GM11168 (cell line): ENCODE measurements around the gene DNMT3A.

Source experiments
- in situ Hi-C: fragments of 300-500 bp; cut with MboI; formaldehyde crosslinking; loops from one replicate; pipeline ENCODE4 v1.12.0; 2022; ENCODE audit warnings: low sequenced_read_pairs; ENCODE audit not compliant: unreplicated experiment

Gene DNMT3A

DNA sequence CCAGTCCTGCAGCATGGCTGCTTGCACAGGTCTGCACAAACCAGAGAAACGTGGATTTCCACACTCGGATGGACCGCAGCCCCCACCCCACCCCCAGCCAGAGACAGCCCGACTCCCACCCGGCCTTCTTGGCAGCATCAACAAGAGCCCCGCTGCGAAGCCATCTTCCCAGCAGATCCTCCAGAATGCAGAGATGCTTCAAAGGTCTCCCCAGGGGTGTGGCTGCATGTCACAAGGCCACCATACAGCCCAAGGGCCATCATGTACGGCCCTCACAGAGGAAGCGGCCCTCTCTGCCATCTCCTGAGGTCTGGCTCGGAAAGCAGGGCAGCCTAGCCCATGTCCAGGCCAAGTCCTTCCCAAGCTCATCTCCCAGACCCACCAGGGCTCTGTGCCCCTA is 11.5 kb downstream of the DNMT3A start:
- in situ Hi-C loops: no loop called here

DNA sequence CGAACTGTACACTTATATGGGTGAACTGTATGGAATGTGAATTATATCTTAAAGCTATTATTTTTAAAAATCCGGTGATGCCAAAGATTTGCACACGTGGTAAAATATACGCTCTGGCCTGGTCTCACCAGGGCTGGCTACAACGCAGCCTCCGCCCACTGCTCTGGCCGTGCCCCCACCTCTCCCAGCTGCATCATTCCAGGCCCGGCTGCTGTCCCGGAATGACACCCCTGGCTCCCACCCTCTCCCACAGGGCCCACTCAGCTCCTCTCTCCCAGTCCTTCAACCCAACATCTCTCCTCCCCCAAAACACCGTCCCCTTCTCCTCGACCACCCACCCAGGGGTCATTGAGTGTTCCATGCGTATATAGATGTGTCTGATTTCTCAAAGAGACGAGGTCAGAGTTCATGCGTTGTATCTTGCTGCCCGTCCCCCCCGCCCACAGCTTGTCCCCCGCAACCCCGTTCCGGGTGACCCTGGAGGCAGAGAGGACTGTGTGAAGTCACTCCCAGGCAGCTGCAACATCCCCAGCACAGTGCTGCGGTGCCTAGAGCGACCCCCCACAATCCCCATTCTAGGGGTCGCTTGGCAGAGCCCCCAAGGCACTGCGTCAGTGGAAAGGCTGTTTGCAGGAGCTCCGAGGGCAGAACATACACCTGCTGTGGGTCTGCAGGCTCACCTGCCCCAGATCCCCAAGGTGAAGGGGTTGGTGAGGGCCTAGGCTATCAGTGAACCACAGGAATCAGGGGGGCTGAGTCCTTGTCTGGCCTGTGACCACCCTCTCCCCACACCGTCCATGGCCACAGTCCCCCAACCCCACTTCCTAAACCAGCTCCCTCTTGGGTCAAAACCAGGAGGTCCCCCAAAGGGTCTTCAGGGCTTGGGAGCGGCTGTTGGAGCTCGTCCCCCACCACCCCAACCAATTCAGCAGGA is 13.3 kb downstream of the DNMT3A start:
- in situ Hi-C loops: no loop called here

DNA sequence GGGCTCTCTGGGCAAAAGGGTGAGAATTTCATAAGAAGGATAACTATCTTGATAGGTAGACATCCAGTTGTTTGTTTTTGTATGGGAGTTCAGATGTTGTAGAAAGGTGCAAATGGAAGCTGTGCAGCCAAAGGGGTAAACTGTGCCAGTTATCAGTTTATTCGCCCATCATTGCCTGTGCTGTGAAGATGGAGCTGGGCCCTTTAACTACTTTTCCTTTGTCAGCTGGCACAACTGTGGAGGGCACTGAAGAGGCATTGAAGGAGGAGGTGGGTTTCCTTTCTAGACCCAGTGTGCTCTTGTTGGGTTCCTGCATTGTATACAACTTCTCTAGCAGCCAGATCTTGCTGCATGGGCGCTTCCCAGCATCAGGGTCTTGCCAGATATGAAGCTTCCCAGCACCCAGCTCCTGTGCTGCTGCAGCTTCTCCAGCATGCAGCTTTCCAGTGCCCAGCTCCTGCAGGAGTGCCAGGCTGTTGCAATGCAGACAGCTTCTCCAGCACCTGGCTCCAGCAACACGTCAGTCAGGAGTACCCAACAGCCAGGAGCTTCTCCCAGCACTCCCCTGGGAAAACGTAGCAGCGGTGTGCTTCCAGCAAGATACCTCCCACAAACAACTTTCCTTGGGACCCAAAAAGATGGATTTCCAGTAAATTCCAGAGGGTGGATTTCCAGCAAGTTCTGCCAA is 15.3 kb downstream of the DNMT3A start:
- in situ Hi-C loops: no loop called here

DNA sequence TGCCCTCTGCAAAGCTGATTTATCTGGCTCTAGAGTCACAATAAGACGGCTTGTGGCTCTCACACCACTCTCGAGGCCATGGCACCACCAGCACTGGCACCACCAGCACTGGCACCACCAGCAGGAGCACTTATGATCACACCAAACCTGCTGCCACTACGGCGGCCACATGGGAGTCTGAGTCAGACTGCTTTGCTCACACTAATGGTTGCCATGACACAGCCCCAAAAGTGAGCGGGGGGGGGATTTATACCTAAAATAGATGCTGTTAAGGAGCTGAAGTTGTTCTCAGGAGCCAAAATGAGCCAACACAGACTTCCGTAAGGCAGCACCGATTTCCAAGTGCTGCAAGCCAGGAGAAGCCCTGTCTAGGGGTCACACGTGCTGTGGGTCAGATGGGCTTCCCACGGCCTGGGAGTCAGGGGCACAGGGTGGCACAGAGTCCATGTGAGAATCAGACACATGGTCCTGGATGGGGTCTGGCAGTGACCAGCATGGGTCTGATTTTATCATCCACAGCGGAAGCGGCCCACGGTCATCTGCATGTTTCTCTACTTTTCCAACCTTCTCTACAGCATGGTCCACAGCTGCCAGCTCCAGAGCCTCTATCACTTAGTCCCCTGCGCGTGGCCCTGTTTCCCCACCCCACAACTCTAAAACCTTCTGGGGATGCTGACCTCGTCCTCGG is 16.7 kb downstream of the DNMT3A start:
- in situ Hi-C loops: no loop called here

DNA sequence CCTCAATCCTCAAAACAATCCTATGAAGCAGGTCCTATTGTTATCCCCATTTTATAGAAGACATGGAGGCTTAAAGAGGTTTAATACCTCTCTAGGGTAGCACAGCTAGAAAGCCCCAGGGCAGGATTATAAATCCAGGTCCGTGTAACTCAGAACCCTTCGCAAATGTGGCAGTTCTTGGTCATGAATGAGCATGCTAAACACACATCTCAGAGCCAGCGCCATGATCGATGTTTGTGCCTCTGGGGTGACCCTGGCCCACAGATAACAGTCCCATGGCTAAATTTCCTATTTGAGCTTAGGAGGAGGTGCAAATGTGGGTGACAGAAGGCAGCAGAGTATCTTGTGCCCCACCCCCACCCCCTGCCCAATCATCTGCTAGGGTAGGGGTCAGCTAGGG is 17.5 kb downstream of the DNMT3A start:
- in situ Hi-C loops: no loop called here

DNA sequence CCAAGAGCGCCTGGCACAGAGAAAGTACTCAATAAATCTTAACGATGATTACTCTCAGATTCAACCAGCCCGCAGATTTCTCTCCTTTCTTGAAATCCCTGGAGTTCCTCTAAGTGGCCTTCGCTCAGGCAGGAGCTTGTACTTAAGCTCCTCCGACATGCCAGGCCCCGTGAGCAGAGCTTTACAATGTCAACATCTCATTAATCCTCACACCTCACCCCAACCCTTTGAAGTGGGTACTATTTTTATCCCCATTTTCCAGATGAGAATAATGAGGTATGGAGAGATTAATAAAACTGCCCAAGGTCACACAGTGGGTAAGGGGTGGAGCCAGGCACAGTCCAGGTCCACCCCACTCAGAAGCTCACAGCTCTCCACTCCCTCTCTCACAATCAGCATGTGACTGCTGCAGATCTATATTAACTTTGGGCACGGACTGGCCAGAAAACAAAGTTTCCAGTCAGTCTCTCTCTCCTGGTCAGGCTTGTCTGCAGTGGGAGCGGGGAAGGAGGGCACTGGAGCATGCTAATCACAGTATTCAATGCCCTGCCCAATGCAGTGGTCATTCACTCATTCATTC is 18.0 kb downstream of the DNMT3A start:
- in situ Hi-C loops: no loop called here

DNA sequence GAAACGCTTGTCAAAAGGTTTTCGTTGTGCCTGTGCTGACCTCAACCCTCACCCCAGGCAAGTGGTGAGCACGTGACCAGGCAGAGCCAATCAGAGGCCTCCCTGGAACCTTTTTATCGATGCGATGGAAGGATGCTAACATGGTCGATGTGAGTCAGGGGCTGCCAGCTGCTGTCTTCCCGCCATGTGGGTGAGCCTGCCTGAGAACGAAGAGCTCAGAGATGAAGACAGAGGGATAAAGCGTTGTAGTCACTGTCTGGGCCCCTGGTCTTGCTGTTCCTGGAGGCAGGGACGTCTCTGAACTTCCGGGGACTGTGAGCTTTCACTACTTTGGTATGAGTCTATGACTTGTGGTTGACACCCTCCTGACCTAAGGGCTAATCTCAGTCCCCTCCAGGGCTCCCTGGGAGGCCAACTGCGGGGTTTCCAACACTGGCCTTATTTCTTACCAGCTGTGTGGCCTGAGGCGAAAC is 18.6 kb downstream of the DNMT3A start:
- in situ Hi-C loops: no loop called here

DNA sequence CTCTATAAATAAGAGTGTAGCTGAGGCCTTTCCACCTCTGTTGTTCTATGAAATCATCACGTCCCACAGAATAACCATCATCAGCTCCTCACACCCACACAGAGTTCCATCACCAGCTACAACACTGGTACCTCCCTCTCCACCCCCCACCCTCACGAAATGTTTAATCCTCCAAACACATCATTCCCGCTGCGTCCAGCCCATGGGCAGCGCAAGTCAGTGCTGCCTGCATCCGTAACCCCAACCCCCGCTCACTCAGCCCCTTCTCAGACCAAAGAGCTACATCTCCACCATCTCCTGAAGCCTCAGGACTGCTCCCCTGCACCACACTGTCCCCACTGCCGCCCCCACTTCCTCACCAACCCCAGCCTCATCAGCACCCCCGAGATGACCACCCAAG is 19.4 kb downstream of the DNMT3A start:
- in situ Hi-C loops: no loop called here

DNA sequence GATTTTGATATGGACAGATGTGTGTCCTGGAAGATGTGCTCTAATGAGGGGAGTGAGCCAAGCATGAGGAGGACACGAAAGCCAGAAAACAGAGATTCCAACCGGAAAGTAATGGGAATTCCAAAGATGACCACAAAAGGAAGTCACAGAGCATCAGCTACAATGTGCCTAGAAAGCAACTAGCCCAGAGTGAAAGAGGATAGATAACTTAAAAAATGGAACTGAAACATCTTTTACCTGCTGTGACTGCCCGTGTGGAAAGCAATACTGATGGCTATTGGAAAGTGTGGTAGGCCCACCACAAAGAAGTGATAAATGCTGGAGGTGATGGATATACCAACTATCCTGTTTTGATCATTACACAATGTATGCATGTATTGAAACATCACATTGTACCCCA is 21.6 kb downstream of the DNMT3A start:
- in situ Hi-C loops: no loop called here

DNA sequence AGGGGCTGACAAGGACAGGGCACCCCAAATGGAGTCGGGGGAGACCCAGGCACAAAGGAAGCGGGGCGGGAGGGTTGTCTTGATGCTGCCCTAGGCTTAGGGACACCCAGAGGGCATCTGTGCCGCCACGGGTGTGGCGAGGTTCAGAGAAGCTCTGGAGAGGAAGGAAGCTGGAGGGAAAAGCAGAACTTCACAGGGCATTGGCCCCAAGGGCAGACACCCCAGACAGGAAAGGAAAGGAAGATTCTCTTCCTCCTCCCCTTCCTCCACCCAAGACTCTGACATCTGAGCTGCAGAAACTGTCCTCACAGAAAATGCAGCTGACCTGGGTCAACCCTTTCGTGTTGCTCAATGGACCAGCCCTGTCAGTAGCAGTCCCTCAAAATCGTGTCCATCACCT is 25.6 kb downstream of the DNMT3A start:
- in situ Hi-C loops: no loop called here

DNA sequence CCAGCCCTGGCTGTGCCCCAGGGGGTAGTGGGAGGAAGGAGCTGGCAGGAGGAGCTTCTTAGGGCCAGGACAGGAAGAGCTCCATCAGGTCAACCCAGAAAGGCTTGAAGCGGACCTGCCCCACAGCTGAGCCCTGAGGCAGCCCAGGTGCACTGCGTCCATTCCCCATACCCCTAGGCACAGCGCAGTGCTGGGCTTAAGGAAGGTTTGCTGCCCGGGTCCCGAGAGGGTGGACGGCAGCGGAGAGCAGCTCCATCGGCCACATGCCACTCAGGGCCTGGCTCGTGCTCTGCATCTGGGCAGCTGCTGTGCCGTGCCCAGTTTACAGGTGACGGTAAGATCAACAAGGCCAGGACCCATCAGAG is 26.4 kb downstream of the DNMT3A start:
- in situ Hi-C loops: no loop called here

DNA sequence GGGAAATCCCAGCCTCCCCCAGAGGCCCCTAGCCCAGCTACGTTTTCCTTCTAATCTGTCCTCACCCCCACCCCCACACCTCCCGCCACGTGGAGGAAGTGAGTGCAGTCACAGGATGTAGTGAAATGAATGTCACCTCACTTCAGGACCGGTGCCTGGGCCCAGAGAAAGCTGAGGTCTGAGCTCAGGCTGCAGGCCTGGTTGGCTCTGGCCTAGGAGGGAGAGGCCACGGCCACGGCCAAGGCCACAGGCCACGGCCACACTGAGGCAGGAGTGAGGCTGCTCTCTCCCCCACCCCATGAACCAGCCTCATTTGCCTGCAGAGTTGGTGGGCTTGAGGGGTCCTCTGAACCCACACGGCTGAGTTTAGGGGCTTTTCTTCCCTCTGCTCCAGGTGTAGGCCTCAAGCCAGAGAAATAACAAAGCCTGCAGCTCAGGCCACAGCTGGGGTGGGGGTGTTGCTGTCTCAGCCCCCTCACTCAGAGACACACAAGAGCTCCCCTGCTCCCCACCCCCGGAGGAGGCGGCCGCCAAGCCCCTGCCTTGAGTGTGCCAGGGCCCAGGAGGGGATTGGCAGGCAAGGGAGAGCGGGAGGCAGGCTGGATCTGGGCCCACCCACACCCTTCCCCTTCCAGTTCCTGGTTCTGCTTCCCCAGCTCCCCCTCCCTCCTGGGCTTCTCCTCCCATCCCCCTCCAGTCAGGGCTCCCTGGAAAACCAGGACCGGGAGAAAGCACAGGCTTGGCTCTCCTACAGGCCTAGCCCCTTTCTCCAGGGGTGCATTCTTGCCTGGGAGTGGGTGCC is 27.0 kb downstream of the DNMT3A start:
- in situ Hi-C loops: no loop called here

DNA sequence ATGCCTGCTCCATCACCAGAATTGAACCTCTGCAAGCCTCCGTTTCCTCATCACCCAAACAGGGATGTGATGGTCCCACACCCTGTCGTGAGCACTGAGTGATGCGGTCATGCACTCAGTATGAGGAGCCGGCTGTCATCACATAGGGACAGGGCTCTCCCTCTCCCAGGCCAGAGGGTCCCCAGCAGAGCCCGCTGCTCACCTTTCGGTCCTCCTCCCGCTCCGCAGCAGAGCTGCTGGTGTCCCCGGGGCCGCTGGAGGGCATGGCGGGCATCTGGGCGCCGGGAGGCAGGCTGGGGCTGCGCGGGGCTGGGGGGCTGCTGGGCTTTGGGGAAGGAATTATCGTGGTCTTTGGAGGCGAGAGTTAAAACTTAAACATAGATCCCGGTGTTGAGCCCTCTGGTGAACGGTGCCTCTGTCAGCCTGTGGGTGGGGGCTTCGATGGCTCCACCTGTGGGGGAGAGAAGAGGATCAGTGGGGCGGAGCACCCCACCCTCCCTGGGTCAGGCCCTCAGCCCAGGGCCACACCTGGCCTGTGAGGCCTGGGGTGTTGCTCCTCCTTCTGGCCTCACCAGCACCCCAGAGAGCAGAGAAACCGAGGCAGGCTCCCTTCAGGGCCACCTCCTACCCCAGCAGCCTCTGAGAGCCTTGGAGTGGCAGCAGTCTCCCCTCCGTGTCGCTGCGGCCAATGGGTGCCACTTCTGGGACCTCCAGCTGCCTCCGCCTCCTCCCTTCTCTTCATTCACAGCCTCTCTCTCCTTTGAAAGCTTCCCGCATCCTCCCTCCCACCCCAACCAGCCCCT is 27.8 kb downstream of the DNMT3A start:
- in situ Hi-C loops: no loop called here

DNA sequence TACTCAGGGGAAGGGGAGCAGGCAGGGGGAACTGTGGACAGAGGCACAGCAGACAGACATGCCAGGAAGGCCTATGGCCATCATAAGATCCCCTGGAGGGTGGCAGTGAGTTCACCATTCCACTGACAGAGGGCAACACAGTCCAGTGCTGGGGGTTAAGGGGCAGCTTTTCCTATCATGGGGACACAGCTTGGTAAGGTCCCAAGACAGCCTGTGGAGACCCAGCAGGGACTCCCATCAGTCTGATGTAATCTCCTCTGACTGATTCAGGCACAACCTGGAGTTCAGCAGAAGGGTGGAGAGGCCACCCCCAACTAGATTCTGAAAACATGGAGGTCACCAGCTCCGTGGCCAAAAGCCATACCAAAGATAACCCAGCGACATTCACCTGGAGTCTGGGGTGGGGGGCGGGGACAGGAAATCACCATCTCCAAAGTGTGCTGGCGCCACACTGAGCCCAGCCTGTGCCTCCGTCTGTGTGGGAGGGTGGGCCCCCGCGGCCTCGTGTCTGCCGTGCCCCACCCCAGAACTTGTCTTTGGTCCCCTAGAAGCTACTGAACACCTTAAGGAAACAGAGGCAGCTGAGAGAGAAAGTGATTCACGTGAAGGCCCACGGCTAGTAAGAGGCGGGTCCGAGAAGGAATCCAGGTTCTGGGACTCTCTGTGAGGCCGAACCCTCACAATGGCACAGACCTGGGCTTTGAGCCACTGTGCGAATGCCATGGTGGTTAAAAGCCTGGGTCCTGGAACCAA is 28.6 kb downstream of the DNMT3A start:
- in situ Hi-C loops: no loop called here

DNA sequence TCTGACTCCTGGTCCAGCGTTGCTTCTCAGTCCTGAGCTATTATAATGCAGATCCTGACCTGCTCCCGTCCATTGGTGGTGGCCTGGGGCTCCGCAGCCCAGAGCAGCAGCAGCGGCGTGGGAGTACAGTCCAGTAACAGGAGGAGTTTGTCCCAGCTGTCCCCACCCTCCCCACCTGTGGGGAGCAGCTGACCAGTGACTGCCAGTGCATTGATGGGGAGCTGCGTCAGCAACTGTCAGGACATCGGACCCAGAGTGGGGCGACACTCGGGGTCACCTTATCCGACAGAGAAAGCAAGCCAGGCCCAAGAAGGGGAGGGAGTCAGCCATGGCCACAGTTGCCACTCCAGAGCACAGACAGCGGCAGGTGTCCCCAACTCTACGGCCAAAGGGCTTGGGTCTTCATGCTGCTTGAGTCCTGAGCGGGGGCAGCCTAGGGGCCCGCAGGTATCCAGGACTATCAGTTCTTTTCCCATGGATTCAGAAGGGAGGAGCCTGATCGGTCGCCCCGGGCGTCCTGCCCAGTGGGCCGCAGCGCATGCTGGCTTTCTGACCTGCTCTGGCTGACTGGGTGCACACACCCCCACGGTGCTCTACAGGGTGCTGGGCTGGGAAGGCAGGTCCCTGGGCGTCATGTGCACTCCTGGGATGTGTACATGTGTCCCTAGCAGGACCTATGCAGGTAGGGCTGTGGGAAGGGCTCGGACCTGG is 29.7 kb downstream of the DNMT3A start:
- in situ Hi-C loops: no loop called here

DNA sequence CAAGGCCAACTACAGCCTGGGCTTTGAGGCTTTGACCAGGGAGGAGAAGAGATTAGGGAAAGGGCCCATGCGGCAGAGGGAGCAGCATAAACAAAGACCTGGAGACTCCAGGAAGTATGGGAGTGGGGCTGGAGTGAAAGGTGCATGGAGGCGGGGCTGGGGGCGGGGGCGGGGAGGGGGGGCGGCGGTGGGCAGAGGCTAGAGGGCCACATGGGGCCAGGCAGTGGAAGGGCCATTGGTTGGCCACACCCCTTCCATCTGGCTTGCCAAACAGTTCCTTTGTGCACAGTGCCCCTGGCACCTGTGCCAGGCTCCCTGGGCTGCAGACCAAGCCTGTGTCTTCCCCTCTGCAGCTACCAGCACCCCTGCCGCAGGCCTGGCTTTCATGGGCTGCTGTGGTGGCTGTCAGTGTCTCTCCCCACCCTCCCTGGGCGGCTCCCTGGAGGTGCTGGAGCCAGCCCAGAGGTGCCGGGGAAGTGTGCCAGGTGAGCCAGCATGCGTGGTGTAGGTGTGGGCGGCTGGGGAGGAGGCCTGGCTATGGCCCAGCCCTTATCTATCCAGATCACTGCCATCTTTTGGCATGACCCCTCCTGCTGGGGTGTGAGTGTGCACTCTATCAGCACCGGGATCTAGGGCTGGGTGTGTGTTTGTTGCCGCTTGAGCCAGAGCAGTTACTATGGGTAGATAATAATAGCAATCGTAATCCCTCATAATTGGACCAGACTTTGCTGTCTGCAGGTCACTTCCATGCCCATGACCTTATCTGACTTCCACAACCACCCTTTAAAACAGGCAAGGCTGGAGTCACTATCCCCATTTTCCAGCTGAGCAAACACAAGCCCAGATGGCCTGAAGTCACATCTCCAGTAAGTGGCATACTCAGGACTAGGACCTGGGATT is 30.5 kb downstream of the DNMT3A start:
- in situ Hi-C loops: no loop called here

DNA sequence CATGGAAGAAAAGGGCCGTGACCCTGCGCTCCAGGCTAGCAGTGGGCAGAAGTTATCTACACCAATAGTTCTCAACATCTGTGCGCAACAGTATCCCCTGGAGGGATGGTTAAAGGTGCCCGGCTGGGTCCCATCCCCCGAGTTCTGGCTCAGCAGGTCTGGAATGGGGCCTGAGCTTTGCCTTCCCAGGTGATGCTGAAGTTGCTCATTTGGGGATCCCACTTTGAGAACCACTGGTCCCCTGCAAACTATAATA is 31.1 kb downstream of the DNMT3A start:
- in situ Hi-C loops: no loop called here
